Fibroblast of the aortic adventitia (primary cell): ENCODE results near the gene GDPD2. TPM values are rescaled to one million over a fixed set of nuclear protein-coding genes. Genes with fewer than 3 reads are reported as not detected.

Source experiments
- DNase-seq: peaks from one replicate; pipeline ENCODE4 v3.0.0-alpha.2; 2010; ENCODE audit warnings: low read depth
- H3K4me3 ChIP-seq: 2 replicates; pipeline ENCODE4 v1.5.1; 2011; ENCODE audit warnings: low read depth, mild to moderate bottlenecking, control low read depth, low read length, moderate library complexity
- CTCF ChIP-seq: IDR thresholded peaks from 2 replicates; pipeline ENCODE4 v1.5.1; 2011; ENCODE audit warnings: mild to moderate bottlenecking, low read length, control low read depth, inconsistent platforms; ENCODE audit not compliant: insufficient read depth
- small RNA-seq: library from RNA; depleted of rRNA; stranded (forward); fragments of <200 nt; gene quantifications from one replicate; pipeline ENCODE3, GENCODE V24; 2012
- total RNA-seq: library from RNA; depleted of rRNA; stranded (reverse); fragments of >200 nt; gene quantifications from 2 replicates; pipeline ENCODE4 v1.2.3, GENCODE V29; 2012; ENCODE audit warnings: low replicate concordance

Gene GDPD2
- total RNA-seq, 1 donor: not detected

- TF ChIP-seq CTCF: no peak
- DNase-seq: no peak
Measured at GRCh38 chrX:70480660-70481018, 57.5 kb downstream of the GDPD2 start.

GRCh38 chrX:70481471-70482270 is 58.6 kb downstream of the GDPD2 start:
- no peak for TF ChIP-seq CTCF
- H3K4me3 ChIP-seq: no peak overlapping the region
- DNase-seq: no peak

More at GRCh38 chrX:70480660-70481018, 57.5 kb downstream of the GDPD2 start:
- H3K4me3 ChIP-seq: no peak overlapping the region

- no peak for DNase-seq
- no peak overlapping the region for H3K4me3 ChIP-seq
- no peak for TF ChIP-seq CTCF
Measured at GRCh38 chrX:70482300-70482699, 59.2 kb downstream of the GDPD2 start.

Small RNAs within 50 kb of the gene (small RNA-seq; reads per million reads assigned to genes)
- gene RNU4-81P (not detected), gene RNY4P23 (0.70 reads per million, percentile 13 among the genes with 10 or more reads in this experiment)

Other genes with a start within 250 kb of the GDPD2 start
- not detected in 2 replicates for gene DGAT2L6, start 245.8 kb upstream of the GDPD2 start, total RNA-seq
- not detected in 2 replicates for gene AWAT1, start 188.7 kb upstream of the GDPD2 start, total RNA-seq
- gene P2RY4, start 163.1 kb upstream of the GDPD2 start, total RNA-seq: 0.09 and 0.41 TPM in 2 replicates
- gene ARR3, start 155.0 kb upstream of the GDPD2 start, total RNA-seq: not detected in 2 replicates
- not detected in 2 replicates for gene RAB41, start 141.1 kb upstream of the GDPD2 start, total RNA-seq
- 27.0 and 68.0 TPM in 2 replicates for gene PDZD11, start 133.4 kb upstream of the GDPD2 start, total RNA-seq
- 2.7 and 14.5 TPM in 2 replicates for gene KIF4A, start 133.2 kb upstream of the GDPD2 start, total RNA-seq
- gene DLG3, start 21.5 kb downstream of the GDPD2 start, total RNA-seq: 15.0 and 15.4 TPM in 2 replicates